HG02852 (cell line): ENCODE results near the gene IL10.

Experiments used
- ATAC-seq: cut with Tn5 transposase; IDR thresholded peaks from one replicate; pipeline ENCODE4 v1.9.1; 2021; ENCODE audit warnings: mild to moderate bottlenecking, moderate library complexity; ENCODE audit not compliant: unreplicated experiment

The IL10 gene

GRCh38 chr1:206737729-206738201 lies 34.5 kb downstream of the IL10 start:
- ATAC-seq = no peak

GRCh38 chr1:206736878-206737728 lies 35.2 kb downstream of the IL10 start:
- ATAC-seq = no peak

GRCh38 chr1:206735553-206736031 lies 36.7 kb downstream of the IL10 start:
- ATAC-seq = no peak

GRCh38 chr1:206734499-206735142 lies 37.7 kb downstream of the IL10 start:
- no peak for ATAC-seq

GRCh38 chr1:206732992-206733391 lies 39.3 kb downstream of the IL10 start:
- no peak for ATAC-seq

GRCh38 chr1:206732508-206732907 lies 39.8 kb downstream of the IL10 start:
- ATAC-seq = no peak

- ATAC-seq = no peak
These were observed 42.8 kb downstream of the IL10 start for GRCh38 chr1:206729507-206729906.

GRCh38 chr1:206729050-206729449 lies 43.2 kb downstream of the IL10 start:
- no peak for ATAC-seq

GRCh38 chr1:206728697-206728987 lies 43.7 kb downstream of the IL10 start:
- ATAC-seq = no peak

- no peak for ATAC-seq
These were observed 44.2 kb downstream of the IL10 start for GRCh38 chr1:206727981-206728696.

- ATAC-seq = no peak
These were observed 47.0 kb downstream of the IL10 start for GRCh38 chr1:206725109-206725963.

- no peak for ATAC-seq
These were observed 48.4 kb downstream of the IL10 start for GRCh38 chr1:206723805-206724472.

- ATAC-seq = no peak
These were observed 48.9 kb downstream of the IL10 start for GRCh38 chr1:206723462-206723804.

- ATAC-seq = no peak
These were observed 49.4 kb downstream of the IL10 start for GRCh38 chr1:206722751-206723461.

- no peak for ATAC-seq
These were observed 50.8 kb downstream of the IL10 start for GRCh38 chr1:206721454-206721853.

- no peak for ATAC-seq
These were observed 53.0 kb downstream of the IL10 start for GRCh38 chr1:206719169-206719839.

GRCh38 chr1:206717674-206717989 lies 54.7 kb downstream of the IL10 start:
- no peak for ATAC-seq
